ENCODE results near the gene CPSF6.
"Not testable (repeated sequence)": the region's sequence is repeated elsewhere in the genome, so short reads cannot be mapped to it uniquely, and the experiment has no call there.

CPSF6 gene

GRCh38 chr12:69258655-69259054 lies 19.3 kb downstream of the CPSF6 start:
- DNase-seq (ENCODE audit: low spot score): no peak

- no peak for DNase-seq (ENCODE audit: low spot score)
Measured at GRCh38 chr12:69262264-69262974, 23.1 kb downstream of the CPSF6 start.

- DNase-seq (ENCODE audit: low spot score): no peak
Measured at GRCh38 chr12:69265205-69265604, 25.8 kb downstream of the CPSF6 start.

GRCh38 chr12:69265633-69266032 lies 26.3 kb downstream of the CPSF6 start:
- not testable (repeated sequence) for DNase-seq (ENCODE audit: low spot score)

GRCh38 chr12:69266036-69266635 lies 26.8 kb downstream of the CPSF6 start:
- DNase-seq (ENCODE audit: low spot score): peak; percentile 61

- no peak for DNase-seq (ENCODE audit: low spot score)
Measured at GRCh38 chr12:69269736-69270135, 30.4 kb downstream of the CPSF6 start.

GRCh38 chr12:69272511-69272910 lies 33.1 kb downstream of the CPSF6 start:
- no peak for DNase-seq (ENCODE audit: low spot score)

- no peak for DNase-seq (ENCODE audit: low spot score)
Measured at GRCh38 chr12:69274861-69275260, 35.5 kb downstream of the CPSF6 start.

GRCh38 chr12:69275471-69275891 lies 36.1 kb downstream of the CPSF6 start:
- no peak for DNase-seq (ENCODE audit: low spot score)

- DNase-seq (ENCODE audit: low spot score): no peak
Measured at GRCh38 chr12:69278814-69279782, 39.7 kb downstream of the CPSF6 start.

GRCh38 chr12:69284131-69284530 lies 44.8 kb downstream of the CPSF6 start:
- DNase-seq (ENCODE audit: low spot score): peak; percentile 92

- no peak for DNase-seq (ENCODE audit: low spot score)
Measured at GRCh38 chr12:69287556-69287955, 48.2 kb downstream of the CPSF6 start.

GRCh38 chr12:69290545-69291277 lies 51.3 kb downstream of the CPSF6 start:
- peak; percentile 90 for DNase-seq (ENCODE audit: low spot score)

GRCh38 chr12:69291278-69291593 lies 51.9 kb downstream of the CPSF6 start:
- DNase-seq (ENCODE audit: low spot score): no peak

- no peak for DNase-seq (ENCODE audit: low spot score)
Measured at GRCh38 chr12:69298133-69298532, 58.8 kb downstream of the CPSF6 start.

GRCh38 chr12:69298947-69299346 lies 59.6 kb downstream of the CPSF6 start:
- no peak for DNase-seq (ENCODE audit: low spot score)

GRCh38 chr12:69304284-69304683 lies 64.9 kb downstream of the CPSF6 start:
- no peak for DNase-seq (ENCODE audit: low spot score)

GRCh38 chr12:69309461-69309860 lies 70.1 kb downstream of the CPSF6 start:
- no peak for DNase-seq (ENCODE audit: low spot score)

- DNase-seq (ENCODE audit: low spot score): no peak
Measured at GRCh38 chr12:69313209-69313608, 73.8 kb downstream of the CPSF6 start.

GRCh38 chr12:69316784-69317183 lies 77.4 kb downstream of the CPSF6 start:
- not testable (repeated sequence) for DNase-seq (ENCODE audit: low spot score)

- DNase-seq (ENCODE audit: low spot score): not testable (repeated sequence)
Measured at GRCh38 chr12:69317233-69317632, 77.9 kb downstream of the CPSF6 start.

GRCh38 chr12:69318225-69318624 lies 78.9 kb downstream of the CPSF6 start:
- DNase-seq (ENCODE audit: low spot score): no peak
